NCI-H1436 treated with DMSO at 0.1 percent for 48 hours (cell line): ENCODE results near the gene NCKAP5.
"Not testable (repeated sequence)": the region's sequence is repeated elsewhere in the genome, so short reads cannot be mapped to it uniquely, and the experiment has no call there.

ENCODE experiments used
- DNase-seq: peaks from one replicate; lab custom pipeline; 2025; lab: John Stamatoyannopoulos, UW

Gene NCKAP5

GRCh38 chr2:132876745-132877391 is 691.4 kb downstream of the NCKAP5 start:
- DNase-seq = no peak

GRCh38 chr2:132875193-132875592 is 693.1 kb downstream of the NCKAP5 start:
- no peak for DNase-seq

GRCh38 chr2:132873738-132874137 is 694.5 kb downstream of the NCKAP5 start:
- DNase-seq = no peak

- DNase-seq = no peak
These were observed 696.4 kb downstream of the NCKAP5 start for GRCh38 chr2:132871831-132872230.

GRCh38 chr2:132863961-132864360 is 704.3 kb downstream of the NCKAP5 start:
- no peak for DNase-seq

- DNase-seq = no peak
These were observed 708.0 kb downstream of the NCKAP5 start for GRCh38 chr2:132860220-132860619.

GRCh38 chr2:132859590-132859989 is 708.7 kb downstream of the NCKAP5 start:
- no peak for DNase-seq

- DNase-seq = no peak
These were observed 710.9 kb downstream of the NCKAP5 start for GRCh38 chr2:132857319-132857718.

GRCh38 chr2:132850688-132851087 is 717.6 kb downstream of the NCKAP5 start:
- DNase-seq = no peak

GRCh38 chr2:132849118-132849517 is 719.1 kb downstream of the NCKAP5 start:
- DNase-seq = no peak

GRCh38 chr2:132845339-132845738 is 722.9 kb downstream of the NCKAP5 start:
- DNase-seq = no peak

GRCh38 chr2:132844585-132844984 is 723.7 kb downstream of the NCKAP5 start:
- no peak for DNase-seq

GRCh38 chr2:132837769-132838168 is 730.5 kb downstream of the NCKAP5 start:
- no peak for DNase-seq

GRCh38 chr2:132830321-132830827 is 737.9 kb downstream of the NCKAP5 start:
- DNase-seq = no peak

- DNase-seq = no peak
These were observed 742.7 kb downstream of the NCKAP5 start for GRCh38 chr2:132825601-132826000.

- DNase-seq = no peak
These were observed 743.5 kb downstream of the NCKAP5 start for GRCh38 chr2:132824716-132825115.

GRCh38 chr2:132816234-132816633 is 752.0 kb downstream of the NCKAP5 start:
- no peak for DNase-seq

GRCh38 chr2:132815516-132815915 is 752.7 kb downstream of the NCKAP5 start:
- DNase-seq = no peak

GRCh38 chr2:132814651-132815050 is 753.6 kb downstream of the NCKAP5 start:
- no peak for DNase-seq

GRCh38 chr2:132813422-132813821 is 754.8 kb downstream of the NCKAP5 start:
- DNase-seq = no peak

GRCh38 chr2:132811148-132811915 is 756.9 kb downstream of the NCKAP5 start:
- no peak for DNase-seq

GRCh38 chr2:132809962-132810361 is 758.3 kb downstream of the NCKAP5 start:
- DNase-seq = not testable (repeated sequence)

GRCh38 chr2:132804051-132804450 is 764.2 kb downstream of the NCKAP5 start:
- DNase-seq = peak; percentile 45
